IPS-20b (cell line): ENCODE data around the gene TBCK.

Experiments
- H3K27ac ChIP-seq: one replicate; pipeline ENCODE4 v1.5.1; 2013; ENCODE audit warnings: low read length
- H3K27me3 ChIP-seq: 2 replicates; pipeline ENCODE4 v1.6.1; 2013; ENCODE audit warnings: mild to moderate bottlenecking, low read length, inconsistent platforms; ENCODE audit not compliant: insufficient read depth
- H3K36me3 ChIP-seq: 2 replicates; pipeline ENCODE4 v1.6.1; 2013; ENCODE audit warnings: low read depth, mild to moderate bottlenecking, inconsistent platforms, low read length, moderate library complexity; ENCODE audit not compliant: insufficient read depth
- H3K4me1 ChIP-seq: 2 replicates; pipeline ENCODE4 v1.6.1; 2013; ENCODE audit warnings: mild to moderate bottlenecking, control low read depth, inconsistent platforms, low read length, moderate library complexity; ENCODE audit not compliant: insufficient read depth
- H3K4me3 ChIP-seq: 2 replicates; pipeline ENCODE4 v1.5.1; 2013; ENCODE audit warnings: mild to moderate bottlenecking, low read length, inconsistent platforms
- H3K9ac ChIP-seq: 2 replicates; pipeline ENCODE4 v1.6.1; 2013; ENCODE audit warnings: low read depth, mild to moderate bottlenecking, inconsistent platforms, low read length, moderate library complexity
- H3K9me3 ChIP-seq: 2 replicates; pipeline ENCODE4 v1.6.1; 2013; ENCODE audit warnings: mild to moderate bottlenecking, low read depth, low read length, inconsistent platforms; ENCODE audit not compliant: insufficient read depth

Gene TBCK

DNA sequence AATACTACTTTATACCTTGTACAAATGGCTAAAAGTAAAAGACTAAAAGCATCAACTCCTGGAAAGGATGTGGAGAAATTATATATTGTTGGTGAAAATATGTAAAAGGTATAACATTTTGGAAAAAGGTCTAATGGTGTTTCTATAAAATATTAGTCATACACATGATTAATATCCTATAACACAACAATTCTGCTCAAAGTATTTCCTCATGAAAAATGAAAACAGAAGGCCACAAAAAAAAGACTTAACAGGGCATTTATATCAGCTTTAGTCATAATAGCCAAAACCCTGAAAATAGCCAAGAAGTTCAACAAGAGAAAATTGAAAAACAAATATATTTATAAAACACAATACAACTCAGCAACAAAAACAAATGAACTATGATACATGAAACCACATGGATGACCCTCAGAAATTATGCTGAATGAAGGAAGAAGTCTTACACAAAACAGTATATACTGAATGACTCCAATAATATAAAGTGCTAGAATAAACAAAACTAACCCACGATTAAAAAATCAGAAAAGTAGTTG is 38.8 kb downstream of the TBCK start:
- H3K4me3 ChIP-seq: no peak overlapping the region
- no peak overlapping the region for H3K9ac ChIP-seq
- H3K27ac ChIP-seq: no peak overlapping the region
- peaks cover 2% of the 10 kb centered on the region; the same call in 1 of the 2 replicates for H3K4me1 ChIP-seq
- no peaks in the 10 kb centered on the region for H3K36me3 ChIP-seq
- H3K9me3 ChIP-seq: no peaks in the 10 kb centered on the region; the same call in 1 of the 2 replicates
- no peaks in the 10 kb centered on the region for H3K27me3 ChIP-seq

DNA sequence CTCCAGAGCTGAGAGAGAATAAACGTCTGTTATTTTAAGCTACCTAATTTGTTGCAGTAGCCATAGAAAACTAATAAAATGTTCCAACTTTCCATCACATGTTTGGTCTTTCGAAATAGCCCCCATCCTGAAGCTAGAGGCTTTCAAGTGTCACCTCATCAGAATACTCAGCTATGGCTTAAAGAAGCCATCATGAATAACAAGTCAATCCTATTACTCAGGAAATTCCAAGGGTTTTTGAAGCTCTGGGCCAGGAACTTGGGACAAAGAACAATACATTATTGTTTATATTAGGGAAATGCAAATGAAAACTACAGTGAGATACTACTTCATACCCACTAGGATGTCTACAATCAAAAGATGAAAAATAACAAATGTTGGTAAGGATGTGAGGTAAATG is 42.2 kb downstream of the TBCK start:
- H3K27ac ChIP-seq: no peak overlapping the region
- no peaks in the 10 kb centered on the region for H3K36me3 ChIP-seq
- no peaks in the 10 kb centered on the region for H3K27me3 ChIP-seq

DNA sequence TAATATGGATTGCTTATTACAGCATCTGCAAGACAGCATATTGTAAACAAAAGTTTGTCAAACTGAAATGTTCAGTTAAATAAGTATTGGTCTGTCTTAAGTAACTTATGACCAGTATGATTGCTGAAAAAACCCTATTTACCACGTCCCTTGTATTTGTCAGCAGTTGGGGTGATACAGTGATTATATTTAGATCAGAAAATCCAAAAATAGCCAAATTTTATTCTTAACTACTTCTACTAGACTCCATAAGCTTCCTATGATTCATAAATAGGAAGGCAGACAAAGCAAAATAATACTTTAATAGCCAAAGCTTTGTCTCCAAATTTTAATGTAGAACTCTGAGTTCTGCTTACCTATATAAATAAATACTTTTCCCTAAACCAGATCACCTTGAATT is 45.3 kb downstream of the TBCK start:
- H3K27ac ChIP-seq: no peak overlapping the region
- H3K4me1 ChIP-seq: peaks cover 2% of the 10 kb centered on the region; the same call in 1 of the 2 replicates
- no peak overlapping the region for H3K4me3 ChIP-seq
- H3K27me3 ChIP-seq: no peaks in the 10 kb centered on the region
- no peak overlapping the region for H3K9ac ChIP-seq
- H3K9me3 ChIP-seq: no peaks in the 10 kb centered on the region; the same call in 1 of the 2 replicates
- no peaks in the 10 kb centered on the region for H3K36me3 ChIP-seq

More for the DNA sequence above, 42.2 kb downstream of the TBCK start:
- Histone ChIP-seq H3K9me3 (no peaks in the 10 kb centered on the region; the same call in 1 of the 2 replicates), H3K4me1 (peaks cover 2% of the 10 kb centered on the region; the same call in 1 of the 2 replicates), H3K4me3 (no peak overlapping the region), H3K9ac (no peak overlapping the region)

DNA sequence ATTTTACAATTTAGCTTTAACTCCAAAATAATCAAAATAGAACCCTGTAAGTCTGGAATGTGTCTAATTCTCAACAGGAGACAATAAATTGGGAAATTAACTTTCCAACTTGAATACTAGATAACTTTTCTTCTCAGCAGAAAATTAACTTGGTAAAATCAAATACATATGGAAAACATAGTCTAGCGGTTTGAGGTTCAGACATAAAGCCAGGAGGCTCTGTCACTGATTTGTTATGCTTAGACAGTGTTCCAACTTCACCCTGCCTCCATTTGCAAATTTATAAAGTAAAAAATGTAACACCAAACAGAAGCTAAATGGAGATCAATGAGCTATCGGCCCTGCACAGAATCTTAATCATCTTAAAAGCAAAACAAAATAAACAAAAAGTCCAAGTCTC is 46.3 kb downstream of the TBCK start:
- no peaks in the 10 kb centered on the region for H3K27me3 ChIP-seq
- no peaks in the 10 kb centered on the region; the same call in 1 of the 2 replicates for H3K9me3 ChIP-seq
- no peak overlapping the region for H3K9ac ChIP-seq
- H3K27ac ChIP-seq: no peak overlapping the region
- H3K4me1 ChIP-seq: peaks cover 2% of the 10 kb centered on the region; the same call in 1 of the 2 replicates
- H3K36me3 ChIP-seq: no peaks in the 10 kb centered on the region
- no peak overlapping the region for H3K4me3 ChIP-seq

DNA sequence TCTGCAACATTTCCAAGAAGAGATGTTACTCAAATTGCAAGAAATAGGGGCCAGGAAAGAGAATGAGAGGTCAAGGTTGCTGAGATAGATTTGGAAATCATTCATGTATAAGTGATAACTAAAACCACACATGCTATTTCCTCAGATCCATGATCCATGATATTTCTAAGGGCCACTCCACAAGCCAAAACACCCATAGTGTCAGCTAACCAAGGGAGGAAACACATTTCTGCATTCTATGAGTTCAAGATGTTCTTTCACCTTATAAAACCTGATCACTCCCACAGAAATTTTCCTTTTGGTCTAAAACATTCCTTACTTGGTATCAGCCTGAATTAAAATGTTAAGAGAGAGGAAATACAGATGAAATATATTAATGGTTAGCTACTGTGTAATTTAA is 47.2 kb downstream of the TBCK start:
- no peaks in the 10 kb centered on the region; the same call in 1 of the 2 replicates for H3K9me3 ChIP-seq
- H3K27ac ChIP-seq: no peak overlapping the region
- no peak overlapping the region for H3K4me3 ChIP-seq
- no peaks in the 10 kb centered on the region for H3K27me3 ChIP-seq
- no peaks in the 10 kb centered on the region for H3K36me3 ChIP-seq
- H3K9ac ChIP-seq: no peak overlapping the region
- H3K4me1 ChIP-seq: no peaks in the 10 kb centered on the region

DNA sequence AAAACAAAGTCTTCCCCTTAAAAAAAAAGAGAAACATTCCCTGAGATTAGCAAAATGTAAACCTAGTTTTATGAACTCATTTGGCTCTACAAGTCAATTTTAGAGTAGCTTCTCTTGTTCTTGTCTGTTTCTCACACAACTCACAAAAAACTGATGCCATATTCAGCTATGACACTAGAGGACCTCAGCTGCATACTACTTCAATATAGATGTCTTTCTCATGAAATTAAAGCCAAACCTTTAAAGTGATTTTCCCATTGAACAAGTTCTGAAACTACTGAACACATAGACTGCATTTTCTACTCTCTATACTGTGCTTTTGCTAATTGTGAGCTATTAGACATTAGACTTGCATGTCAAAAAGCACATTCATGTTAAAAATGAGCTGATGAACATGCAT is 49.8 kb downstream of the TBCK start:
- Histone ChIP-seq H3K9me3 (no peaks in the 10 kb centered on the region), H3K9ac (no peak overlapping the region), H3K27ac (no peak overlapping the region), H3K4me3 (no peak overlapping the region), H3K4me1 (no peaks in the 10 kb centered on the region), H3K36me3 (no peaks in the 10 kb centered on the region), H3K27me3 (no peaks in the 10 kb centered on the region)

DNA sequence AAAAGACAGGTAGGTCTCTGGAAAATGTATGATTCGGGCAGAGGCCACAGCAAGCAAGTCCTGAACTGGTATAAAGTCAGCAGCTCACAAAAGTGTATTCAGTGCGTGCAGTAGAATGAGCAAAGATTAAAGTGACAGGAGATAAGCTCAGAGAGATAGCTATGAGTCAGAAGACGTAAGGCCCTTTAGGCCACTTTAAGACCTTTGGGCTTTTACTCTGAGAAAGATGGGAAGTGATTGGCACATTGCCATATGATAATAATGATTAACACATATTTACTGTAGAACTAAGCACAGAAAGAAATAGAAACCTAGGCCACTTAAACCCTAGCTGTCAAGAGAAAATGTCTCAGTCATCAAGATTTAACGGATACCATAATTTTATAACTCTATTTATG is 51.7 kb downstream of the TBCK start:
- no peak overlapping the region for H3K4me3 ChIP-seq
- H3K9ac ChIP-seq: no peak overlapping the region
- no peaks in the 10 kb centered on the region for H3K9me3 ChIP-seq
- no peaks in the 10 kb centered on the region for H3K36me3 ChIP-seq
- H3K4me1 ChIP-seq: no peaks in the 10 kb centered on the region
- H3K27me3 ChIP-seq: no peaks in the 10 kb centered on the region
- no peak overlapping the region for H3K27ac ChIP-seq

DNA sequence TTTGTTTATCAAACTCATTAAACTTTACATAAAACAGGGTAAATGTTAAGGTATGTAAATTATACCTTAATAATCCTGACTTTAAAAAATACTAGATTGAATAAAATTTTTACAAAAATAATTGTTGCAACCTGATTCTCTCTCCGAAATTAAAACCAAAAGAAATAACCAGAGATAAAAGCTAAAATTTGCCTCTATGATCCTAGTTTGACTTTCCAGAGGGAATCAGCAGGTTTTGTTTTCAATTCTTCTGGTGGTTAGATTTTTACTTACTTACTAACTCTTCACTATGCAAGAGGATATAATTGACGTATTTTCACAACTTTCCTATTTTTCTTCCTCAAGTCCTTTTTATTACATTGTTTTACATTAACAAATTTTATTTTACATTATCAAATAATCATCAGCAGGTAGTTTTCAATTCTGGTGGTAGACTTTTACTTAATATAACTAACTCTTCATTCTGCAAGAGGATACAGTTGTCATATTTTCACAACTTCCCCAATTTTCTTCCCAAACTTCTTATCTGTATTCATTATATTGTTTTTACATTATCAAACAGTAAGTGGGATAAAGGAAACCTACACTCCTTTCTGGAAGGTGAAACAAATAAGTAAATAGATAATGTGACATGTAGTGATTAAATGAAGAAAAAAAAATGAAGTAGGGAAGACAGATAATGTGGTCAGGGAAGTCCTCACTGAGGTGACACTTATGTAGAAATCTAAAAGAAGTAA is 52.2 kb downstream of the TBCK start:
- Histone ChIP-seq H3K9me3 (no peaks in the 10 kb centered on the region), H3K4me1 (peaks cover 4% of the 10 kb centered on the region; the same call in 1 of the 2 replicates), H3K27ac (no peak overlapping the region), H3K36me3 (no peaks in the 10 kb centered on the region), H3K9ac (no peak overlapping the region), H3K27me3 (no peaks in the 10 kb centered on the region), H3K4me3 (no peak overlapping the region)

DNA sequence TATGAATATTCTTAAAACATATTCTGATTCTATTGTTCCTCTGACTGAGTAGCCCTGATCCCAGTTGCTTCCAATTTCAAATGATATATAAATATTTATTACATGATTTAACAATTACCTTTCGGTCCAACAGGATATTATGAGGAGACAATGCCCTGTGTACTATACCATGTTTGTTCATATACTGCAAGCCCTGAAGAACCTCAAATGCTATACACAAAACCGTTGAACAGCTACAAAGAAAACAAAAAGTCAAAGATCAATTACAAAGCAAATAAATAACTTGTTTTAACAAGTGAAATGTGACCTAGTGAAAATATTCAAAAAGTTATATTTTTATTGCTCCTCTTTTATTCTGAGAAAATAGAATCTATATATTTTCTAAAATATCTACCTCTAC is 54.0 kb downstream of the TBCK start:
- H3K9ac ChIP-seq: no peak overlapping the region
- H3K36me3 ChIP-seq: no peaks in the 10 kb centered on the region
- no peak overlapping the region for H3K4me3 ChIP-seq
- H3K27ac ChIP-seq: no peak overlapping the region
- no peaks in the 10 kb centered on the region for H3K27me3 ChIP-seq
- H3K9me3 ChIP-seq: no peaks in the 10 kb centered on the region
- H3K4me1 ChIP-seq: peaks cover 13% of the 10 kb centered on the region; the same call in 1 of the 2 replicates

DNA sequence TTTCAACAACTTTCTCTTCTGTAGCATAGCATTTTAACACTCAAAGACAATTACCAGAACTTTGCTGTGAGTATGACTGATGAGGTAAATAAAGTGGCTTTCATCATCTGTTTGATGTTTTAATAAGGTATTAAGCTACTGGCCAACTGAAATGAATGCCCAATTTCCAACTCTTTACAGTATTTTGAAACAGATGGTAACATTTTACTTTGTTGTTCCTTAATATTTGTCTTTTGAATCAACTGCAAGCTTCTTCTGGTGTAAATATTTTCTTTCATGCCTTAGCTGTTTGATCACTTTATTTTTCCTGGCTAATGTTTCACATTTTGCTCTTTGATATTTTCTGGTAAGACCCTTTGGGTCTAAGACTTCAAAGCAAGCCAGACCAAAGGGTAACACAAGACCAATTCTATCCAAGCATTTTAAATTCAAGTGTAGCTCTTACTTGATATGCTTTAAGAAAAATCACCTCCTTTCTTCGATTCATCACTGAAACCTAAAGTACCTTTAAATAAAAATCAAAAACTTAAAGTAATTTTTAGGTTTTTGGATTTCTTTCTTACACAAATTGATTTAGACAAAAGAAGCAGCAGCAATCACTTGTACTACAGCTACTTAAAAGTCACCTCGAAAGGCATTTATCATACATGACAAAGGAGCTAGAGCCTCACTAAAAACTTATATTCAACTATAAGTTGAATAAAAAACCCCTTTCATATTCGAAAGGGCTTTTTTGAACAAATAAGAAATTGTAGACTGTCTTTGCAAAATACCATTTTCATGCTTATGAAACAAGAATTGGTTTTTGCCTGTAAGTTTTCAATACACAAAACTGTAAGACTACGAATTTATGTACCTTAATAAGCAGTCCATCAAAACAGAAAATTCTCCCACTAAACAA is 57.6 kb downstream of the TBCK start:
- Histone ChIP-seq H3K4me1 (peaks cover 13% of the 10 kb centered on the region; the same call in 1 of the 2 replicates), H3K27ac (no peak overlapping the region)

DNA sequence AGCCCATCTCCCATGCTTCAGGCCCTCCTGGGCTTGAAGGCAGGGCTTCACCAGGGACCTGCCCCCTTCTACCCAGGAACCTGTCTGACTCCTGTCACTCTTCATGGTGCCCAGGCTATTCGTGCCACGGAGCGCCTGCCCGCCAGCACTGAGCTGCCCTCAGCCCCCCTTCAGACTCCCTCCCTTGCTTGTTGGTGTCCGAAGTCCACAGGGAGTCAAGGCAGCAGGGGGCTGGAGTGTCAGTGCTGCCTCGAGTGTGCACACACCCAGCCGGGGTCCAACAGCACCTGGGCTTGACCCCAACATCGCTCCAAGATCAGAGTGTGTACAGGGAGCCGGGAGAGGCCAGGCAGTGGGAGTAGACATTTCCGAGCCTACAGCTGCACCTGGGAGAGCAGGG is 59.8 kb downstream of the TBCK start:
- Histone ChIP-seq H3K27me3 (no peaks in the 10 kb centered on the region), H3K36me3 (no peaks in the 10 kb centered on the region; the same call in 1 of the 2 replicates), H3K9ac (no peak overlapping the region), H3K4me3 (no peak overlapping the region), H3K27ac (no peak overlapping the region), H3K9me3 (no peaks in the 10 kb centered on the region), H3K4me1 (peaks cover 13% of the 10 kb centered on the region; the same call in 1 of the 2 replicates)

More for the DNA sequence above, 57.6 kb downstream of the TBCK start:
- no peaks in the 10 kb centered on the region for H3K9me3 ChIP-seq
- no peak overlapping the region for H3K4me3 ChIP-seq
- no peak overlapping the region for H3K9ac ChIP-seq
- no peaks in the 10 kb centered on the region; the same call in 1 of the 2 replicates for H3K36me3 ChIP-seq
- H3K27me3 ChIP-seq: no peaks in the 10 kb centered on the region
